G401 (cell line): ENCODE measurements around the gene TINAGL1. TPM values are rescaled to one million over a fixed set of nuclear protein-coding genes. Genes with fewer than 3 reads are reported as not detected.

Source experiments
- DNase-seq: peaks from one replicate; pipeline ENCODE4 v3.0.0-alpha.2; 2015; ENCODE audit warnings: low spot score
- in situ Hi-C: cut with HindIII; loops from 2 replicates; pipeline ENCODE4 v1.10.0; 2016; ENCODE audit warnings: low sequenced_read_pairs, mixed read lengths
- total RNA-seq: library from RNA; depleted of rRNA; stranded (reverse); fragments of >200 nt; shearing (Covaris generic); gene quantifications from 2 replicates; pipeline ENCODE4 v1.2.3, GENCODE V29; 2014; rRNA removed

Gene TINAGL1, protein sequence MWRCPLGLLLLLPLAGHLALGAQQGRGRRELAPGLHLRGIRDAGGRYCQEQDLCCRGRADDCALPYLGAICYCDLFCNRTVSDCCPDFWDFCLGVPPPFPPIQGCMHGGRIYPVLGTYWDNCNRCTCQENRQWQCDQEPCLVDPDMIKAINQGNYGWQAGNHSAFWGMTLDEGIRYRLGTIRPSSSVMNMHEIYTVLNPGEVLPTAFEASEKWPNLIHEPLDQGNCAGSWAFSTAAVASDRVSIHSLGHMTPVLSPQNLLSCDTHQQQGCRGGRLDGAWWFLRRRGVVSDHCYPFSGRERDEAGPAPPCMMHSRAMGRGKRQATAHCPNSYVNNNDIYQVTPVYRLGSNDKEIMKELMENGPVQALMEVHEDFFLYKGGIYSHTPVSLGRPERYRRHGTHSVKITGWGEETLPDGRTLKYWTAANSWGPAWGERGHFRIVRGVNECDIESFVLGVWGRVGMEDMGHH
- total RNA-seq: 61.7 and 64.3 TPM in 2 replicates

DNA sequence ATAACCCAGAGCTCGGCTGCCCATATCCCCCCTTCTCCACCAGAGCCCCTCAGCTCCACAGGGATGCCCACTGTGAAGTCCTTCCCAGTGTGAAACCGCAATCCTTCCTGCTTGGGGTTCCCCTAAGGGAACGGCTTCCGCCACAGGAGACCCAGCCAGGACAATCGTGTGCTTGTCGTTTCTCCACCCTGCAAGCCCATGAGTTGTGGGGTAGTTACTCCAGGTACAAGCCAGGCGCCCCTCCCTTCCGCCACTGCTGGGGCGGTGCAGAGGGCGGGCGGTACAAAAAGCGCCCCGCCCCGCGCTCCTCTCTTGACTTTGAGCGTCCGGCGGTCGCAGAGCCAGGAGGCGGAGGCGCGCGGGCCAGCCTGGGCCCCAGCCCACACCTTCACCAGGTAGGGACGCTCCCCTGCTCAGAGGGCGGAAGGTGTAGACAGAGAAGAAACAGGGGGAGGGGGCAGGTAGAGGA is at the start of gene TINAGL1:
Gene TINAGL1, plus strand, starts transcription at position 315 of the 469 bp plus-strand sequence. CDS start 634 bp downstream, outside the sequence.
- no peak for DNase-seq

DNA sequence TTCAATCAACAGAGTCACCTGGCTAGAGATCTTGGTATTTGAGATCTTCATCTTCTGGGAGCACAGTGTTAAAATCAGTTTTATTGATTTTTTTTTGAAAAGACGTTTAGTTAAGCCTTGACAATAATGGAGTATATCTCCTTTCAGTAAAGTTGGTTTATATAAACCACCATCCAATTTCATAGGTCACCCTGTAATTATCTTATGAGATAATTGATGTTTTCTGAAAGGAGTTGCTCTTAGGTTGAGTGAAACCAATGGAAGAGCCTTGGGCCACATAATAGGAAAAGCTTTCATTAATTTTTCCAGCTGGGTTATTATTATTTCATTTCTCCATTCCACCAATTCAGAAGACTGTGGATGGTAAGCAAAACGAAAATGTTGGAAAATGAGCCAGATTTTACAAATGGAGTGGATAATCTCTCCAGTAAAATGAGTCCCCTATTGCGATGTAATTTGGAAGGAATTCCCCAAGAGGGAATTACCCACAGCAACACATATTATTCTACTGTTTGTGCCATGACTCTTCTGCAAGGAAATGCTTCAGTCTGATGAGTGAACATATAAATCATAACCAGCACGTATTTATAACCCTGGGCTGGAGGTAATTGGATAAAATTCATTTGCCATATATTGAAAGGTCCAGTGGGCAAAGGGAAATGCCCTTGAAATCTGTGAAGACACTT is 46.2 kb upstream of the TINAGL1 start:
- no peak for DNase-seq
- in situ Hi-C loops: no loop called here

More for the DNA sequence above, at the start of gene TINAGL1:
- in situ Hi-C loops: no loop called here

DNA sequence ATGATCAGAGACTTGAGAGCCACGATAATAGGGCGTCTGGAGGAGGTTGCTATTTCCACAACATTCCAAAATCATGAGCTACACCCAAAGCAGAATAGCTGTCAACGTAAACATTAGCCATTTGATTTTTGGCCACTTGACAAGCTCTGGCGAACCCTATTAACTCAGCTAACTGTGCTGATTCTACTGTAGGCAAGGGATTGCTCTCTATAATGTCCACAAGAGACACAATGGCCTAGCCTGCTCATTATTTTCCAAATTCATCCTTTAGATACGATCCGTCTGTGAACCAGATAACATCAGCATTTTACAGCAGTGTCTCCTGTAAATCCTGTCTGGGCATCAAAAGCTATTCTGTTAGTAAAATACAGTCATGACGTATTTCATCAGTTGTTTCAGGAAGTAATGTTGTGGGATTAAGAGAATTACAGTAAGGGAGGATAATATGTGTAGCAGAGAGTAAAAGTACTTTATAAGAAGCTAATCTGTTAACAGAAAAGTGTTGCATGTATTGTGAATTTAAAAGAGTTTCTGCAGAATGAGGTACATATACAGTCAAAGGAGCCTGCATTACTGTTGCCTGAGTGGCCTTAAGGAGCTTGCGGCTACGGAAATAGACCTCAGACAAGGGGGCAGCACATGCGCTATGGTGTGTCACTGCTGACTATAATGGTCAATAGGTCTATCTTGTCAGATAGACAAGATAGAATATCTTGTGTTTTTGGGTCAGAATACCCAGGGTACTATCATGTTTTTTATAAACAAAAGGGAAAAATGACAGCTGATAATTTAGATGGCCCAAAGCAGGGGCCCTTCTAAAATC is 44.9 kb upstream of the TINAGL1 start:
- DNase-seq: peak; percentile 21
- in situ Hi-C loops: no loop called here

DNA sequence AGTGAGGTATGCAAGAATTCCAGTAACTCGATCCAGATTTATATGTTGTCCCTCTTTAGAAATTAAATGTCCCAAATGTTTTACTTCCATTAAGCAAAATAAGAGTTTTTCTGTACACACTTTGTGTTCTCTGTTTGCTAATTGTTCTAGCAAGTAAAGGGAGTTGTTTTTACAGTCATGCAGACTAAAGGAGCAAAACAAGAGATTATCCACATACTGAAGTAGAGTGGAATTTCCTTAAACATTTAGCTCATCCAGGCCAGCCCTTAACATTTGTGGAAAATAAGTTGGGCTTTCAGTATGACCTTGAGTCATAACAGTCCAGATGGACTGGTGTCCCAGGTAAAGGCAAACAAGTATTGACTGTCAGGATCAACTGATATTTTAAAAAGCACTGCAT is 44.1 kb upstream of the TINAGL1 start:
- DNase-seq: no peak
- in situ Hi-C loops: no loop called here

DNA sequence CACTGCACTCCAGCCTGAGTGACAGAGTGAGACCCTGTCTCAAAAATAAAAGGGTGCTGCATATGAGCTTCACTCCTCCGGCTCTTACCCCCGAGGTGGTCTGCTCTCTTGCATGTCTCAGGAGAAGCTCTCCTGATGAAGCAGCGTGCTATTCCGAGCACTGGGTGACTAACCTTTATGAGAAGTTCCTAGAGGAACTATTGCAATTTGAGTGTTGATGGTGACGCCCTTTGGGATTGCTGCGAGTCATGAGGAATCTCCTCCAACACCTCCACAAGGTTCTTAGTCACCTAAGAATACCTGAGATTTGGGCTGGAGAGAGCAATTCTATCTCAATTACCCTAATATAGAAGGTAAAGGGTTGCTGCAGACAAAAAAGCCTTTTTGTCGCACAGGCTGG is 40.8 kb upstream of the TINAGL1 start:
- in situ Hi-C loops: no loop called here

DNA sequence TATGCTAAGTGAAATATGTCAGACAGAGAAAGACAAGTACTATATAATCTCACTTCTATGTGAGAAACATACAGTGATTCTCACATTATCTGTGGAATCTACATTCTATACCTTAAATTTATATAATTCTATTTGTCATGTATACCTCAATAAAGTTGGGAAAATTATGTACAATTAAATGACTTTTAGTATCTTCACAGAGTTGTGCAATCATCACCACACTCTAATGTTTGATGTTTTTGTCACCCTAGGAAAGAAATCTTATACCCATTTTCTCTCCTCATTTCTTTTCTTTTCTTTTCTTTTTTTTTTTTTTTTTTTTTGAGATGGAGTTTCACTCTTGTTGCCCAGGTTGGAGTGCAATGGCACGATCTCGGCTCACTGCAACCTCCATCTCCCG is 37.0 kb upstream of the TINAGL1 start:
- no peak for DNase-seq
- in situ Hi-C loops: no loop called here

More for the DNA sequence above, 40.8 kb upstream of the TINAGL1 start:
- no peak for DNase-seq

DNA sequence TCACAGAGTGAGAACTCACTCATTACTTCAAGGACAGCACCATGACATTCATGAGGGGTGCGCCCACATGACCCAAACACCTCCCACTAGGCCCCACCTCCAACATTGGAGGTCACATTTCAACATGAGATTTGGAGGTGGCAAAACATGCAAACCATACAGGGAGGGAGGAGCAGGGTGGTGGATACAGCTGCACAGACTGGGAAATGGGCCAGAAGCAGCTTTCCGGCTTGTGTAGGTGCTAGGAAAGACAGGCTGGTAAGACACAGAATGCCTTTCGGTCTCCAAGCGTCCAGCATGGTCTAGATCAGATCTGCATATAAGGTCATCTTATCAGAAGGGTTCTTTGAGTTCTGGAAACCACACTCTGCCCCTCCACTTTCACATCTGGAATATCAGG is 35.1 kb upstream of the TINAGL1 start:
- no peak for DNase-seq
- in situ Hi-C loops: no loop called here

DNA sequence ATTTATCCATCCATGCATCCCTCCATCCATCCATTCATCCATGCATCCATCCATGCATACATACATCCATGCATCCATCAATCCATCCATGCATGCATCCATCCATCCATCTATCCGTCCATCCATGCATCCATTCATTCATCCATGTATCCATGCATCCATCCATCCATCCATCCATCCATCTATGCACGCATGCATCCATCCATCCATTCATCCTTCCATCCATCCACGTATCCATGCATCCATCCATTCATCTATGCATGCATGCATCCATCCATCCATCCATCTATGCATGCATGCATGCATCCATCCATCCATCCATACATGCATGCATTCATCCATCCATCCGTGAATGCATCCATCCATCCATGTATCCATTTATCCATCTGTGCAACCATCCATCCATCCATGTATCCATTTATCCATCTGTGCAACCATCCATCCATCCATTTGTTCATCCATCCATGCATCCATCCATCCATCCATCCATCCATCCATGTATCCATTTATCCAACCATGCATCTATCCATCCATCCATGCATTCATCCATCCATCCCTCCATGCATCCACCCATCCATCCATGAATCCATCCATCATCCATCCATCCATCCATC is 30.3 kb upstream of the TINAGL1 start:
- in situ Hi-C loops: no loop called here

DNA sequence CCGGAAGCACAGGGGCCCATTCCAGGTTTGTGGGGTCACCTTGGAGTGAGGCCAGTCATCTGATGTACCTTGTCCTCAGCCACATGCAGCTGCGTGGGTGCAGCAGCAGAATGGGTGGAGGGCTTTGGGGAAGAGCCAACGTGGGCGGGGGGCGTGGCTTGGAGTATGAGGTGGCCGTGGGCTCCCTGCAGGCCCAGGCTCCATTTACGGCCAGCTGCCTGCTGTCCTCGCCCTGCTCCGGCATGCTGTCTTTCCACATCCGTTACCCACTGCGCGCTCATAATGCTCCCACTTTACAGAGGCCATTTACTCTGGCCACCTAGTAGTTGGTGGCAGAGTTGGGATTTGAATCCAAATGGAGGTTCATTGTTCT is 27.8 kb upstream of the TINAGL1 start:
- in situ Hi-C loops: no loop called here
- no peak for DNase-seq

More for the DNA sequence above, 30.3 kb upstream of the TINAGL1 start:
- no peak for DNase-seq

DNA sequence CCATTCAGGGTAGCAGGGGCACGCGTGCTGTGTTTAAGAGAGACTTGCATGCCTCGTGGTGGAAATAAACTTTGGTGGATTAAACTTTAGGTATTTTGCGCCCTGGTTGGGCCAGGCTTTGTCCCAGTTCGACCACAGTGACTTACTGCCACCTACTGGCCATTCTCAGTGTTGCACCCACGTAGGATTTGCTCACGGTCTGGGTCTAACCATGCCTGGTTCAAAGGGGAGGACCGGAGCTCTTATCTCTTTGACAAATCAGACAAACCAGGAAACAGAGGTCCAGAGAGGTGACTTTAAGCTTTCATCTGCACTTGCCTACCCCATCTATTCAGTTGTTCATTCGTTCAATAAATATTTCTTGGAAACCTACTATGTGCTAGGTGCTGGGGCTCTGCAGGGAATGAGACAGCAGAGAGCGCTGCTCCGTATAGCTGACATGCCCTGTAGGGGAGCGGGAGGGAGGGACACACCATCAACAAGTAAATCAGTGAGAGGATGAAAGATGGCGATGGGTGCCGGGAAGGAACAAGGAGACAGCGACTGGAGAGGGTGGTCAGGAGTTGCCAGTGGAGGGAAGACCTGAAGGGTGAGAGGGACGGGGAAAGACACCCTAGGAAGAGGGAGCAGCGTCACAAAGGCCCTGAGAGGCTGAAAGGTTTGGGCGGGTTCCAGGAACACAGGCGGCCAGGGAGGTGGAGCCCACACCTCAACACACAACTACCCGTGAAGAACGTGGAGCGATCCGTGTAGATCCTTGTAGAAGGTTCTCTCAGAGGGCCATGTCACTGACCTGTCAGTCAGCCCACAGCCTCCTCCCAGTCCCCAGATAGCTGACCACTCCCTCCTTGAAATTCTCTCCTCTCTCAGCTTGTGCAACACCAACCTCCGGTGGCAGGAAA is 27.2 kb upstream of the TINAGL1 start:
- DNase-seq: peak; percentile 82
- in situ Hi-C loops: no loop called here

DNA sequence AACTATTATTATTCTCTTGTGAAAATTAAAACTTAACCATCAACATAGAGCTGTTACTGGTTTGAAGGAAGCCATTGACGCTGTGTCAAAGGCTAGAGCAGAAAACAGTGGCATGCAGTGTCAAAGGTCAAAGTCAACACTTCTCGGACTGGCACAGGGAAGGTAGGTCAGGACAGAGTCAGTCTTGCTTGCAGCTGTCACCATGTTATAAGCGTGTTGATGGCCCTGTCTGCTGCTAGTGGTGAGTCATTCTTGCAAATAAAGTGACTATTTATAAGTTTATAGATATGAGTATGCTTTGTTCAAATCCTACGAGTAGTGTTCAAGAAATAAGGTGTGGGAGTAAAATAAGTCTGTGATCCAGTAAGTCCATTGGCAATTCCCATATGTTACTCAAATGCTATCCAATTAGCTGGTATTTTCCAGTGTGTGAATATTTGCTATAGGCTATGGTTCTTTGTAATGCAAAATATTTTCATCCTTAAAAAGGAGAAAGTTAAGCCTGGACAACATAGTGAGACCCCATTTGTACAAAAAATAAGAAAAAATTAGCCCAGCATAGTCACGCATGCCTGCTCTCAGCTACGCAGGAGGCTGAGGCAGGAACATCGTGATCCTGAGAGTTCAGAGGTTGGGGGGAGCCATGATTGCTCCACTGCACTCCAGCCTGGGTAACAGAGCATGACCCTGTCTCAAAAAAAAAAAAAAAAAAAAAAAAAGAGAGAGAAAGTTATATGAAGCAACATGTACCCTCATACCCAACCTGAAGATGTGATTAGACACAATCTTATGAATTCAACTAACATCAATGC is 26.3 kb upstream of the TINAGL1 start:
- in situ Hi-C loops: no loop called here

DNA sequence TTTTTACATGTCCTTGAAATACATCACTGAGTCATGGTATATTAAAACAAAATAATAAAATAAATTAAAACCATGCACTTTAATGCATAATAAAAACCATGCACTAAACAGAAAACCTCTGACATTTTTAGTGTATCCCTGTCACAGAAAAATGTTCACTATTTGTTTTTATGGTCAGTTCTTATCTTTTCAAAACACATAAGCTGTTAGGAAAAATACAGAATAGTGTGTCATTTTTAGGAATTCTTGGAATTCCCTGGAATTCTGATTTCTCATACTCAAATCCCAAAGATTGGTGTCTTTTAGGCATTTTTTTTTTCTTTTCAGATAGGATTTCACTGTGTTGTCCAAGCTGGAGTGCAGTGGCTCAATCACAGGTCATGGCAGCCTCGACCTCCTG is 25.1 kb upstream of the TINAGL1 start:
- DNase-seq: no peak
- in situ Hi-C loops: no loop called here

More for the DNA sequence above, 26.3 kb upstream of the TINAGL1 start:
- DNase-seq: no peak

DNA sequence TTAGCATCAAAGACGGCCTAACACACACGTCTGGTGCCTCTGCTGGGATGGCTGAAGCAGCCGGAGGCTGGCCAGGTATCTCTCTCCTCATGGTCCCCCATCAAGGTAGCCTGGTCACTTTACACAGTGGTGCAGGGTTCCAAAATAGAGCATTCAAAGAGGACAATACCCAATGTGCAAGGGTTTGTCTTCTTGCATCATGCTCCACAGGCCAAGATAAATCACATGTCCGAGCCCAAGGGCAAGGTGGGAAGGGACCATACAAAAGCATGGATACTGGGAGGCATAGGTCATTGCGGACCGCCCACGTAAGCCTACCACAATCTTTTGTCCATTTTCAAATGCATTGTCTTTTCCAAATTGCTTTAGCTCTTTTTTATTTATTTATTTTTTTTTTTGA is 23.8 kb upstream of the TINAGL1 start:
- in situ Hi-C loops: no loop called here
- DNase-seq: no peak

DNA sequence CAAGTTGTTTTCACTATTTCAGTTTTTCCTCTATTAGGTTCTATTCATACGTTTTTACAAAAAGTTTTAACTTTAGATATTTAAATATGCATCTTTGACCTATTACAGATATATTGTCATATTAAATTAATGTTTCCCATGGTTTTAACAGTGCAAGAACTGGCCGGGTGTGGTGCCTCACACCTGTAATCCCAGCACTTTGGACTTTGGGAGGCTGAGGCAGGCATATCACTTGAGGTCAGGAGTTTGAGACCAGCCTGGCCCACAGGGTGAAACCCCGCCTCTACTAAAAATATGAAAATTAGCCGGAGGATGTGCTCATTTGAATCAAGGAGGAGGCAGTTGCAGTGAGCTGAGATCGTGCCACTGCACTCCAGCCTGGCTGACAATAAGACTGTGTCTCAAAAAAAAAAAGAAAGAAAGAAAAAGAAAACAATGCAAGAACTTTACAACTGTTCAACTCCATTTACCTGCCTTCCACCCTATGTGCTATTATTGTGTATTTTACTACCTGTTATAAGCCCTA is 19.8 kb upstream of the TINAGL1 start:
- DNase-seq: no peak
- in situ Hi-C loops: no loop called here

DNA sequence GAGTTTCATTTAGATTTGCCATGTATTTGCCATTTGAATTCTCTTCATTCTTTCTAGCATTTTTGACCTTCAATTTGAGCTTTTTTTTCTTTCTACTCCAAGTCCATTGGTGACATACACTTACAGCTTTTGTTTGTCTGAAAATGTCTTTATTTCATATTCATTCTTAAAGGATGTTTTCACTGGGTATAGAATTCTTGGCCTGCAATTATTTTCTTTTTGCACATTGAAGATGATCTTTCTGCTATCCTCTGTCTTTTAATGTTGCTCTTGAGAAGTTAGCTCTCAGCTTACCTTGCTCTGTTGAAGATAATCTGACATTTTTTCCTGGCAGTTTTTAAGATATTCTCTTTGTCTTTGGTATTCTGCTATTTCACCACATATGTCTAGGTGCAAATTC is 16.6 kb upstream of the TINAGL1 start:
- in situ Hi-C loops: no loop called here
- DNase-seq: no peak

DNA sequence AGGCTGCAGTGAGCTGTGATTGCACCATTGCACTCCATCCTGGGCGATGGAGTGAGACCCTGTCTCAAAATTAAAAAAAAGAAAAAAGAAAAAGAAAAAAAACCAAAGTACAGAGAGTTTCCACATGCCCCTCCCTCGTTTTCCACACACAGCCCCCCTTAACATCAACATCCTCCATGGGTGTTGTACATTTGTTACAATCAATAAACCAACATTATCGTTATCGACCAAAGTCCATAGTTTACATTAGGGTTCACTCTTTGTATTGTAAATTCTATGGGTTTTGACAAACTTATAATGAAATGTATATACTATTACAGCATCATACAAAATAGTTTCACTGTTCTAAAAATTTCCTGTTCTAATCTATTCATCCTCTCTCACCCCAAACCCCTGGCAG is 15.9 kb upstream of the TINAGL1 start:
- in situ Hi-C loops: no loop called here
- no peak for DNase-seq

DNA sequence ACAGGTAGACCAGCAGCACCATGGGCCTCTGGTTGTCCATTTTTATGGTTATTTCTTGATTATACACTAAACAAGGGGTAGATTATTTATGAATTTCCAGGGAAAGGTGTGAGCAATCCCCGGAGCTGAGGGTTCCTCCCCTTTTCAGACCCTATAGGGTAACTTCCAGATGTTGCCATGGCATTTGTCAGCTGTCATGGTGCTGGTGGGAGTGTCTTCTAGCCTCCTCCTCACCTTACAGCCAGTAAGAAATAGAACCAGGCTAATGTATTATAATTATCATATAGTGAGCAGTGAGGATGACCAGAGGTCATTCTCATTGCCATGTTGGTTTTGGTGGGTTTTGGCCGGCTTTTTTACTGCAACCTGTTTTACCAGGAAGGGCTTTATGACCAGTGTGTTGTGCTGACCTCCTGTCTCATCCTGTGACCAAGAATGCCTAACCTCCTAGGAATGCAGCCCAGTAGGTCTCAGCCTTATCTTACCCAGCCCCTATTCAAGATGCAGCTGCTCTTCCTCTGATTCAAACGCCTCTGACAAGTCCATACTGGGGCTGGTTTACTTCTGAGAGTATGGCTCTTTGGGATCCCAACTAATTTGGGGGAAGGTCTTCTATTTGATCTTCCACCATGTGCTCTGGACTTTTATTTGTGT is 13.5 kb upstream of the TINAGL1 start:
- in situ Hi-C loops: no loop called here

More for the DNA sequence above, 13.5 kb upstream of the TINAGL1 start:
- no peak for DNase-seq
